ENCODE measurements around the gene SCGB1A1. TPM values are rescaled to one million over a fixed set of nuclear protein-coding genes. Genes with fewer than 3 reads are reported as not detected.

The SCGB1A1 gene
- total RNA-seq, 2 experiments from 2014 or later, result not detected

DNA sequence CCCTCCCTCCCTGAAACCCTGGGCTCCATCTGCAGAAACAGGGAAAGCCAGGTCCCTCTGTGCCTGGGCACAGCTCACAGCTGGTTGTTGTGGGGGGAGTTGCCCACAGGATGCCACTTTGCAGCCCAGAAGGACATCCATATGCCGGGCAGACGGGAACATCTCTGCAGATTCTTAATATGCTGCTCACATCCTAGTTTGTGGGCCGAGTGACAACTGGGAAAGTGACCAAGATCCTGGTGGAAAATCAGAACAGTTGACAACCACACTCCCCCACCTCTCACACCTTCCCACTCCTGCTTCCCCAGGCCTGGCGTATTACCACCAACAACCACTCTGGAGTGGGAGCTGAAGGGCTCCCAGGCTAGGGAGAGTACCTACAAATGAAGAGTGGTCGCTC, 7.3 kb upstream of the SCGB1A1 start:
- no TSS peak for BruUV-seq (replicated peaks)
- TF ChIP-seq EZH2phosphoT487 (IDR thresholded peaks at IDR 0.05; ENCODE audit: borderline replicate concordance, low read depth, low read length), result no peak
- no peak for TF ChIP-seq CTCF (conservative IDR thresholded peaks at IDR 0.05; ENCODE audit: low read length)

GRCh38 chr11:62413060-62413696, 5.7 kb upstream of the SCGB1A1 start:
- Histone ChIP-seq H4K20me1 (ENCODE audit: insufficient read depth, low read length) (no peaks in the 10 kb centered on the region), H3K9me3 (ENCODE audit: low read length) (no peaks in the 10 kb centered on the region), H3K9me2 (ENCODE audit: insufficient read depth, low read length) (no peaks in the 10 kb centered on the region), H3K4me3 (ENCODE audit: low read depth, low read length, poor library complexity, severe bottlenecking) (no peak overlapping the region), H3K4me1 (ENCODE audit: insufficient read depth, low read length, poor library complexity, severe bottlenecking) (no peaks in the 10 kb centered on the region), H3K27ac (ENCODE audit: low read depth, low read length, poor library complexity, severe bottlenecking) (no peak overlapping the region), H3K79me2 (ENCODE audit: insufficient read depth, low read depth, low read length) (no peaks in the 10 kb centered on the region), H2AFZ (ENCODE audit: low read length) (no peak overlapping the region), H3K36me3 (ENCODE audit: insufficient read depth, low read length) (no peaks in the 10 kb centered on the region), H3K4me2 (ENCODE audit: low read length) (no peak overlapping the region)
- ChIA-PET CTCF (ENCODE audit: unreplicated experiment) (no interaction called here), POLR2A (no interaction called here)
- intact Hi-C loops (cut with micrococcal nuclease; ENCODE audit: unreplicated experiment), result no loop called here
- TF ChIP-seq CTCF (conservative IDR thresholded peaks at IDR 0.05; ENCODE audit: low read length) (no peak), EZH2phosphoT487 (IDR thresholded peaks at IDR 0.05; ENCODE audit: borderline replicate concordance, low read depth, low read length) (no peak)
- no TSS peak for BruUV-seq (replicated peaks)
- DNase-seq (ENCODE audit: low spot score), result no peak

More for the DNA sequence above, 7.3 kb upstream of the SCGB1A1 start:
- no peak overlapping the region for H3K4me3 ChIP-seq (ENCODE audit: low read depth, low read length, poor library complexity, severe bottlenecking)
- no peak overlapping the region for H3K27ac ChIP-seq (ENCODE audit: low read depth, low read length, poor library complexity, severe bottlenecking)
- CTCF ChIA-PET (ENCODE audit: unreplicated experiment), result no interaction called here
- H3K36me3 ChIP-seq (ENCODE audit: insufficient read depth, low read length), result no peaks in the 10 kb centered on the region
- intact Hi-C loops (cut with micrococcal nuclease; ENCODE audit: unreplicated experiment), result no loop called here
- no peaks in the 10 kb centered on the region for H3K9me2 ChIP-seq (ENCODE audit: insufficient read depth, low read length)
- H3K4me2 ChIP-seq (ENCODE audit: low read length), result no peak overlapping the region
- no peaks in the 10 kb centered on the region for H3K9me3 ChIP-seq (ENCODE audit: low read length)
- no peaks in the 10 kb centered on the region for H3K79me2 ChIP-seq (ENCODE audit: insufficient read depth, low read depth, low read length)
- no peaks in the 10 kb centered on the region for H4K20me1 ChIP-seq (ENCODE audit: insufficient read depth, low read length)
- no peak for DNase-seq (ENCODE audit: low spot score)
- no peak overlapping the region for H2AFZ ChIP-seq (ENCODE audit: low read length)
- POLR2A ChIA-PET, result no interaction called here
- no peaks in the 10 kb centered on the region for H3K4me1 ChIP-seq (ENCODE audit: insufficient read depth, low read length, poor library complexity, severe bottlenecking)

DNA sequence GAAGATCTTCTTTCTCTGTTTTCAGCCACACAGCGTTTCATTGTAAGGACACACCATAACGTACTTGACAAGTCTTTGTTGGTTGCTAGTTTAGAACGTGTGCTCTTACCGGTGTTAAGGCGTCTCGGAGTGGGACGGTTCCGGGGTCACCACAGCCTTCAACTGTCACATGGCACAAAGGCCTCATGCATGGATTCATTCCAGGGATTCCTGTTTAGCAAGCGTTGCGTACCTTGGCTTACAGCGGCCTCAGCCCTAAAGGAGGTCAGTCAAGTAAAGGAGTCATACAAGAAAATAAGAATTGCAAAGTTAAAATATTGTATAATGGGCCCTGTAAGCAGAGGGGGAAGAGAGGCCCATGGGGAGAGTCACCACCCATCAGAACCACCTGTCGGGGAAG, 2.2 kb upstream of the SCGB1A1 start:
- Histone ChIP-seq H4K20me1 (ENCODE audit: insufficient read depth, low read length) (no peaks in the 10 kb centered on the region), H3K27ac (ENCODE audit: low read depth, low read length, poor library complexity, severe bottlenecking) (no peak overlapping the region), H3K9me3 (ENCODE audit: low read length) (no peaks in the 10 kb centered on the region), H2AFZ (ENCODE audit: low read length) (no peak overlapping the region), H3K4me1 (ENCODE audit: insufficient read depth, low read length, poor library complexity, severe bottlenecking) (no peaks in the 10 kb centered on the region), H3K4me3 (ENCODE audit: low read depth, low read length, poor library complexity, severe bottlenecking) (no peak overlapping the region), H3K4me2 (ENCODE audit: low read length) (no peak overlapping the region), H3K79me2 (ENCODE audit: insufficient read depth, low read depth, low read length) (no peaks in the 10 kb centered on the region), H3K9me2 (ENCODE audit: insufficient read depth, low read length) (no peaks in the 10 kb centered on the region), H3K36me3 (ENCODE audit: insufficient read depth, low read length) (no peaks in the 10 kb centered on the region)
- intact Hi-C loops (cut with micrococcal nuclease; ENCODE audit: unreplicated experiment), result no loop called here
- CTCF ChIA-PET (ENCODE audit: unreplicated experiment), result no interaction called here
- TF ChIP-seq EZH2phosphoT487 (IDR thresholded peaks at IDR 0.05; ENCODE audit: borderline replicate concordance, low read depth, low read length) (no peak), CTCF (conservative IDR thresholded peaks at IDR 0.05; ENCODE audit: low read length) (no peak)
- DNase-seq (ENCODE audit: low spot score), result no peak
- no TSS peak for BruUV-seq (replicated peaks)
- POLR2A ChIA-PET, result no interaction called here
